PFSK-1 (cell line): ENCODE results near the gene OR13C2. TPM values are rescaled to one million over a fixed set of nuclear protein-coding genes. Genes with fewer than 3 reads are reported as not detected.
"Not testable (repeated sequence)": the region's sequence is repeated elsewhere in the genome, so short reads cannot be mapped to it uniquely, and the experiment has no call there.

Experiments used
- FOXP2 ChIP-seq: optimal IDR thresholded peaks from 2 replicates; pipeline ENCODE3; 2011; ENCODE audit warnings: borderline replicate concordance, control low read depth, inconsistent platforms; ENCODE audit not compliant: insufficient read depth; ENCODE audit errors: extremely low read length, extremely low read depth
- POLR2AphosphoS5 ChIP-seq: IDR thresholded peaks from 2 replicates; pipeline ENCODE4 v1.6.1; 2012; ENCODE audit warnings: low read depth, mild to moderate bottlenecking, control low read depth, low read length, moderate library complexity
- SIN3A ChIP-seq: IDR thresholded peaks from 2 replicates; pipeline ENCODE4 v1.6.1; 2012; ENCODE audit warnings: mild to moderate bottlenecking, low read length, moderate library complexity, borderline replicate concordance; ENCODE audit not compliant: insufficient read depth
- TAF1 ChIP-seq: IDR thresholded peaks from 2 replicates; pipeline ENCODE4 v1.6.1; 2012; ENCODE audit warnings: low read length, control low read depth, borderline replicate concordance; ENCODE audit not compliant: insufficient read depth
- polyA plus RNA-seq: library from polyadenylated mRNA; unstranded; fragments of >200 nt; gene quantifications from one replicate; pipeline ENCODE4 v1.2.1, GENCODE V29; 2012; ENCODE audit warnings: low read depth, missing spikeins; ENCODE audit not compliant: insufficient read length
- TF ChIP-seq, protein P1 (sequence below), 2 experiments: IDR thresholded peaks; 2 replicates each; pipeline versions ENCODE4 v1.6.1 to v1.8.0; 2011 to 2012; ENCODE audit warnings: low read depth in 2 of 2, low read length in 2 of 2, control low read depth in 1 of 2, inconsistent platforms in 1 of 2, mild to moderate bottlenecking in 1 of 2, moderate library complexity in 1 of 2; ENCODE audit not compliant: insufficient read depth in 1 of 2

The OR13C2 gene, protein sequence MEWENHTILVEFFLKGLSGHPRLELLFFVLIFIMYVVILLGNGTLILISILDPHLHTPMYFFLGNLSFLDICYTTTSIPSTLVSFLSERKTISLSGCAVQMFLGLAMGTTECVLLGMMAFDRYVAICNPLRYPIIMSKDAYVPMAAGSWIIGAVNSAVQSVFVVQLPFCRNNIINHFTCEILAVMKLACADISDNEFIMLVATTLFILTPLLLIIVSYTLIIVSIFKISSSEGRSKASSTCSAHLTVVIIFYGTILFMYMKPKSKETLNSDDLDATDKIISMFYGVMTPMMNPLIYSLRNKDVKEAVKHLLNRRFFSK
- polyA plus RNA-seq = not detected

- TF ChIP-seq, protein P1, sequence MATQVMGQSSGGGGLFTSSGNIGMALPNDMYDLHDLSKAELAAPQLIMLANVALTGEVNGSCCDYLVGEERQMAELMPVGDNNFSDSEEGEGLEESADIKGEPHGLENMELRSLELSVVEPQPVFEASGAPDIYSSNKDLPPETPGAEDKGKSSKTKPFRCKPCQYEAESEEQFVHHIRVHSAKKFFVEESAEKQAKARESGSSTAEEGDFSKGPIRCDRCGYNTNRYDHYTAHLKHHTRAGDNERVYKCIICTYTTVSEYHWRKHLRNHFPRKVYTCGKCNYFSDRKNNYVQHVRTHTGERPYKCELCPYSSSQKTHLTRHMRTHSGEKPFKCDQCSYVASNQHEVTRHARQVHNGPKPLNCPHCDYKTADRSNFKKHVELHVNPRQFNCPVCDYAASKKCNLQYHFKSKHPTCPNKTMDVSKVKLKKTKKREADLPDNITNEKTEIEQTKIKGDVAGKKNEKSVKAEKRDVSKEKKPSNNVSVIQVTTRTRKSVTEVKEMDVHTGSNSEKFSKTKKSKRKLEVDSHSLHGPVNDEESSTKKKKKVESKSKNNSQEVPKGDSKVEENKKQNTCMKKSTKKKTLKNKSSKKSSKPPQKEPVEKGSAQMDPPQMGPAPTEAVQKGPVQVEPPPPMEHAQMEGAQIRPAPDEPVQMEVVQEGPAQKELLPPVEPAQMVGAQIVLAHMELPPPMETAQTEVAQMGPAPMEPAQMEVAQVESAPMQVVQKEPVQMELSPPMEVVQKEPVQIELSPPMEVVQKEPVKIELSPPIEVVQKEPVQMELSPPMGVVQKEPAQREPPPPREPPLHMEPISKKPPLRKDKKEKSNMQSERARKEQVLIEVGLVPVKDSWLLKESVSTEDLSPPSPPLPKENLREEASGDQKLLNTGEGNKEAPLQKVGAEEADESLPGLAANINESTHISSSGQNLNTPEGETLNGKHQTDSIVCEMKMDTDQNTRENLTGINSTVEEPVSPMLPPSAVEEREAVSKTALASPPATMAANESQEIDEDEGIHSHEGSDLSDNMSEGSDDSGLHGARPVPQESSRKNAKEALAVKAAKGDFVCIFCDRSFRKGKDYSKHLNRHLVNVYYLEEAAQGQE (IDR thresholded peaks at IDR 0.05; ENCODE audit: insufficient read depth in 1 of 2, low read depth in 2 of 2, low read length in 2 of 2) = not testable (repeated sequence)
- not testable (repeated sequence) for TF ChIP-seq POLR2AphosphoS5, SIN3A
Observed at GRCh38 chr9:104605527-104605926, at the start of gene OR13C2. TSS of gene OR13C2 (minus strand) at chr9:104605627. CDS start at chr9:104605627, 0 bp downstream.

DNA sequence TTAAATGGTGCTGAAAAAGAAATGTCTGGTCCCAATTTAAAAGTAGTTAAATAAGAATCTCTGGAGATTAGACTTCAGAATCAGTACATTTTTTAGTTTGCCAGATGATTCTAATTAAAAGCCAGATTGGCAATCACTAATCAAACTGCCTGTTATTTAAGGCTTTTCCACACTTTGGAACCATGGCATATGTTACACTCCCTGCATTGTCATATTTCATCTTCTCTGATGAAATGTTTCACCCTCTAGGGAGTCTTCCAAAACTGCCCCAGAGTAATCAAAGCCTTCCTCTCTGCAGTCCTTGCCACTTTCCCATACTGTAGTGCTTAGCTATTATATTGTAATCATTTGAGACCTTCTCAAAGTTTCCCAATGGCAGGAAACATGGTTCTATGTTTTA is 30.0 kb upstream of the OR13C2 start:
- TF ChIP-seq, protein P1 (IDR thresholded peaks at IDR 0.05; ENCODE audit: insufficient read depth in 1 of 2, low read depth in 2 of 2, low read length in 2 of 2) = no peak
- no peak for TF ChIP-seq POLR2AphosphoS5
- TF ChIP-seq FOXP2 = no peak
- no peak for TF ChIP-seq SIN3A
- TF ChIP-seq TAF1 = no peak

DNA sequence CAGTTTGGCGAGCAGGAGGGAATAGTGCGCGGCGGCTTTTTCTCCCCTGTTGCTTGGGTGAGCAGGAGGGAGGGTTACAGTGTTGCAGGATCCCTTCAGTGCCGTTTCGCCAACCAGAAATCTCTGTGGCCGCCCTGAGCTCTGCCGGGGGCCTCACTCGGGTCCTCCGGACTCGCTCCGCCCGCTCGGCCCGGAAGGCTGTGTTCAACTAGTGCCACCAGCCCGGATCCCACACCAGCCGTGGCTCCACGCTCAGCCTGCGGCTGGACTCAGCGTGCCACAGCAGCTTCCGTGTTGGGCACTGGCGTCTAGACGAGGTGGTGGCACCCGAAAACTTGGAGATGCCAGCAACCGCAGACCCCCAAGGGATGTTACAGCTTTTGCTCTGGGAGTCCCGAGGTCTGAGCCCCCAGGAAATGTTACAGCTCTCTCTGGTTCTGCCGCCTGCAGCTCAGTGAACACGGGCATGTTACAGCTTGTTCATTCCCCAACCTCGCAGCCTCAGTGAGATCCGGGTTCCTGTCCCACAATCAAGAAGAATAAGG is 28.6 kb upstream of the OR13C2 start:
- TF ChIP-seq SIN3A (no peak), TAF1 (no peak), POLR2AphosphoS5 (no peak), FOXP2 (no peak)
- TF ChIP-seq, protein P1 (IDR thresholded peaks at IDR 0.05; ENCODE audit: insufficient read depth in 1 of 2, low read depth in 2 of 2, low read length in 2 of 2) = no peak

GRCh38 chr9:104618104-104618503 is 12.7 kb upstream of the OR13C2 start, which contains the start of gene OR13C9:
TSS of gene OR13C9 (minus strand) at chr9:104618204. CDS start at chr9:104618204, 0 bp downstream.
- TF ChIP-seq TAF1 (no peak), SIN3A (no peak), POLR2AphosphoS5 (no peak), FOXP2 (no peak)
- TF ChIP-seq, protein P1 (IDR thresholded peaks at IDR 0.05; ENCODE audit: insufficient read depth in 1 of 2, low read depth in 2 of 2, low read length in 2 of 2) = no peak
